ENCODE results near the gene ARHGAP25. TPM values are rescaled to one million over a fixed set of nuclear protein-coding genes. Genes with fewer than 3 reads are reported as not detected.

ARHGAP25 gene
- total RNA-seq, 1 experiment from 2014 or later = 6.2 TPM

DNA sequence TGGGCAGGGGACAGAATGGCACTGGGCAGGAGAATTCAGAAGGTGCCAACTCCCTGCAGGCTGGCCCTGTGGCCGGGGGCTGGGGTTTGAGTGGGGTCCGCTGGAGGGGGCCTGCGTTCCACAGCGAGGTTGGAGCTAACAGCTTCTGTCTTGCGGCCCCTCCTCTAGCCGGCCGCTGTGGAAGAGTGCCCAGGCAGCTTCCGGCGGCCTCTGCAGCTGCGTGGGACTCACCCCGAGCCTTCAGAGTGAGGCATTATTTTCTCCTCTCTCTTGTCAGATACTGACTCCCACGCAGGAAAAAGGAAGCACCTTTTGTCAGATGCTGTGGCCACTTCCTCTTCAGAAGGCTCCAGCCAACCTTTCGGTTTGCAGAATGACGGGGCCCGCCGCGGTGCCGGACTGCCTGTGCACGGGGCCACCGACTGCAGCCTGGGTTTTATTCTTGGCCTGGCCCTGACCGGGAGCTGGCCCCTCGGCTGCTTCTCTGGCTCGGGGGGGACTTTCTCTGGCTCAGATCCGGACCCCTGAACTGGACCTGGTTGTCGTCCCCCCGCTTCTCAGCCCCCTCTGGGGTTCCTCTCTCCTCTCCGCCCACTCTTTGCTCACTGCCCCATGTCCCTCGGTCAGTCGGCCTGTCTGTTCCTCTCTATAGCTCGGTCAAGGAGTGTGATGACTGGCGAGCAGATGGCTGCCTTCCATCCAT lies 40.1 kb downstream of the ARHGAP25 start:
- CTCF ChIA-PET = no interaction called here
- POLR2A ChIA-PET (ENCODE audit: low non-redundant PET) = no interaction called here
- BruUV-seq (replicated peaks) = no TSS peak
- no peaks in the 10 kb centered on the region for H3K36me3 ChIP-seq (ENCODE audit: insufficient read depth, low read length, poor library complexity, severe bottlenecking)
- DNase-seq (ENCODE audit: low spot score) = no peak
- no peaks in the 10 kb centered on the region for H3K27me3 ChIP-seq (replicated peaks; ENCODE audit: insufficient read depth, low read depth, low read length, poor library complexity)
- H3K9me3 ChIP-seq (ENCODE audit: low read depth, low read length, poor library complexity, severe bottlenecking) = no peaks in the 10 kb centered on the region
- H3K27ac ChIP-seq (ENCODE audit: low read depth, low read length, poor library complexity, severe bottlenecking) = no peak overlapping the region
- H3K4me3 ChIP-seq (ENCODE audit: low read depth, low read length, poor library complexity, severe bottlenecking) = no peak overlapping the region
- no peak for TF ChIP-seq EZH2 (IDR thresholded peaks at IDR 0.05; ENCODE audit: borderline replicate concordance, low read depth, low read length, poor library complexity, severe bottlenecking)
- TF ChIP-seq, protein P1, sequence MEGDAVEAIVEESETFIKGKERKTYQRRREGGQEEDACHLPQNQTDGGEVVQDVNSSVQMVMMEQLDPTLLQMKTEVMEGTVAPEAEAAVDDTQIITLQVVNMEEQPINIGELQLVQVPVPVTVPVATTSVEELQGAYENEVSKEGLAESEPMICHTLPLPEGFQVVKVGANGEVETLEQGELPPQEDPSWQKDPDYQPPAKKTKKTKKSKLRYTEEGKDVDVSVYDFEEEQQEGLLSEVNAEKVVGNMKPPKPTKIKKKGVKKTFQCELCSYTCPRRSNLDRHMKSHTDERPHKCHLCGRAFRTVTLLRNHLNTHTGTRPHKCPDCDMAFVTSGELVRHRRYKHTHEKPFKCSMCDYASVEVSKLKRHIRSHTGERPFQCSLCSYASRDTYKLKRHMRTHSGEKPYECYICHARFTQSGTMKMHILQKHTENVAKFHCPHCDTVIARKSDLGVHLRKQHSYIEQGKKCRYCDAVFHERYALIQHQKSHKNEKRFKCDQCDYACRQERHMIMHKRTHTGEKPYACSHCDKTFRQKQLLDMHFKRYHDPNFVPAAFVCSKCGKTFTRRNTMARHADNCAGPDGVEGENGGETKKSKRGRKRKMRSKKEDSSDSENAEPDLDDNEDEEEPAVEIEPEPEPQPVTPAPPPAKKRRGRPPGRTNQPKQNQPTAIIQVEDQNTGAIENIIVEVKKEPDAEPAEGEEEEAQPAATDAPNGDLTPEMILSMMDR (conservative IDR thresholded peaks at IDR 0.05; ENCODE audit: low read depth, low read length) = no peak
- H3K4me1 ChIP-seq (ENCODE audit: insufficient read depth, low read length, poor library complexity, severe bottlenecking) = no peaks in the 10 kb centered on the region
- intact Hi-C loops (cut with micrococcal nuclease; ENCODE audit: unreplicated experiment) = no loop called here

DNA sequence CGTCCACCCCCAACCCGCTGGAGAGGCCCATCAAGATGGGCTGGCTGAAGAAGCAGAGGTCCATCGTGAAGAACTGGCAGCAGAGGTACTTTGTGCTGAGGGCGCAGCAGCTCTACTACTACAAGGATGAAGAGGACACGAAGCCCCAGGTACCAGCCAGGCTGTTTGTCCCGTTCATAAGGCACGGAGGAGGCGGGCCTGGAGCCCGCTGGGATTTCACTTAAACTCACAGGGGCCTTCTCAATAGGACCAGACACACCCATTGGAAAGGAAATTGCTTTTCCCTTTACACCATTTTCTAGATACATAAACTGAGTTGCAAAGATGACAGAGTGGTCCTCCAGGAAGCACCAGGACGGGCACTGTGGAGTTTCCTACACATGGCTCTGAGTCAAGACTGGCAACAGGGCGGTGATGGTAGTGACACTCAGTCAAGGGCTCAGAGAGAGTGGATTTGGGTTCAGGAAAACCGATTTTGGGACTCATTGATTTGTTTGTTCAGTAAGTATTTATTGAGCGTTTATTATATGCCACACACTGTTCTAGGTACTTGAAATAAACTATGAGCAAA lies 40.7 kb downstream of the ARHGAP25 start:
- no peaks in the 10 kb centered on the region for H3K36me3 ChIP-seq (ENCODE audit: insufficient read depth, low read length, poor library complexity, severe bottlenecking)
- intact Hi-C loops (cut with micrococcal nuclease; ENCODE audit: unreplicated experiment) = no loop called here
- no peaks in the 10 kb centered on the region for H3K27me3 ChIP-seq (replicated peaks; ENCODE audit: insufficient read depth, low read depth, low read length, poor library complexity)
- no peak for TF ChIP-seq EZH2 (IDR thresholded peaks at IDR 0.05; ENCODE audit: borderline replicate concordance, low read depth, low read length, poor library complexity, severe bottlenecking)
- TF ChIP-seq, protein P1 (conservative IDR thresholded peaks at IDR 0.05; ENCODE audit: low read depth, low read length) = no peak
- H3K4me3 ChIP-seq (ENCODE audit: low read depth, low read length, poor library complexity, severe bottlenecking) = no peak overlapping the region
- no peaks in the 10 kb centered on the region for H3K9me3 ChIP-seq (ENCODE audit: low read depth, low read length, poor library complexity, severe bottlenecking)
- CTCF ChIA-PET = no interaction called here
- POLR2A ChIA-PET (ENCODE audit: low non-redundant PET) = no interaction called here
- DNase-seq (ENCODE audit: low spot score) = no peak
- BruUV-seq (replicated peaks) = no TSS peak
- H3K4me1 ChIP-seq (ENCODE audit: insufficient read depth, low read length, poor library complexity, severe bottlenecking) = no peaks in the 10 kb centered on the region
- H3K27ac ChIP-seq (ENCODE audit: low read depth, low read length, poor library complexity, severe bottlenecking) = no peak overlapping the region

DNA sequence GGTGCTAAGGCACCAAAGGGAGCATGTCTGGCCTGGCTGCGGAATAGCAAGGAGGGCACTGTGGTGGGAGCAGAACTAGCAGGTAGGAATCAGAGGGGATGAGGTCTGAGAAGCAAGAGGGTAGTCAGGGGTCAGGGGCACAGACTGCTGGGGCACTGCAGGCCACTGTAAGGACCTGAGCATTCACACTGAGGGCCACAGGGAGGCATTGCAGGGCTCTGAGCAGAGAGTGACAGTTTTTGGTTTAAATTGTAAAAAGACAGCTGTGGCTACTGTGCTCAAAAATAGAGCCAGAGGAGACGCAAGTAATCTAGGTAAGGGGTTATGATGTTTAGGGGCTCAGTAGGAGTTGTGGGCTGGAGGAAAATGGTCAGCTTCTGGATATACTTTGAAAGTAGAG lies 41.5 kb downstream of the ARHGAP25 start:
- BruUV-seq (replicated peaks) = no TSS peak
- H3K9me3 ChIP-seq (ENCODE audit: low read depth, low read length, poor library complexity, severe bottlenecking) = no peaks in the 10 kb centered on the region
- H3K27me3 ChIP-seq (replicated peaks; ENCODE audit: insufficient read depth, low read depth, low read length, poor library complexity) = no peaks in the 10 kb centered on the region
- DNase-seq (ENCODE audit: low spot score) = no peak
- H3K27ac ChIP-seq (ENCODE audit: low read depth, low read length, poor library complexity, severe bottlenecking) = no peak overlapping the region
- H3K4me1 ChIP-seq (ENCODE audit: insufficient read depth, low read length, poor library complexity, severe bottlenecking) = no peaks in the 10 kb centered on the region
- ChIA-PET POLR2A (ENCODE audit: low non-redundant PET) (no interaction called here), CTCF (no interaction called here)
- no peaks in the 10 kb centered on the region for H3K36me3 ChIP-seq (ENCODE audit: insufficient read depth, low read length, poor library complexity, severe bottlenecking)
- no peak for TF ChIP-seq EZH2 (IDR thresholded peaks at IDR 0.05; ENCODE audit: borderline replicate concordance, low read depth, low read length, poor library complexity, severe bottlenecking)
- TF ChIP-seq, protein P1 (conservative IDR thresholded peaks at IDR 0.05; ENCODE audit: low read depth, low read length) = no peak
- intact Hi-C loops (cut with micrococcal nuclease; ENCODE audit: unreplicated experiment) = no loop called here
- H3K4me3 ChIP-seq (ENCODE audit: low read depth, low read length, poor library complexity, severe bottlenecking) = no peak overlapping the region

Measured in A673 (cell line).